ENCODE data around the gene SRBD1.

SRBD1 gene

GRCh38 chr2:45412754-45413379 lies 198.2 kb downstream of the SRBD1 start:
- DNase-seq: no peak

GRCh38 chr2:45409677-45410076 lies 201.4 kb downstream of the SRBD1 start:
- no peak for DNase-seq

- no peak for DNase-seq
Measured at GRCh38 chr2:45406621-45407020, 204.4 kb downstream of the SRBD1 start.

GRCh38 chr2:45404807-45405297 lies 206.2 kb downstream of the SRBD1 start:
- no peak for DNase-seq

GRCh38 chr2:45403036-45403435 lies 208.0 kb downstream of the SRBD1 start:
- no peak for DNase-seq

GRCh38 chr2:45401431-45401922 lies 209.6 kb downstream of the SRBD1 start:
- DNase-seq: no peak

GRCh38 chr2:45399040-45399784 lies 211.9 kb downstream of the SRBD1 start:
- DNase-seq: no peak

GRCh38 chr2:45397292-45397691 lies 213.8 kb downstream of the SRBD1 start:
- no peak for DNase-seq

- no peak for DNase-seq
Measured at GRCh38 chr2:45396671-45397070, 214.4 kb downstream of the SRBD1 start.

- DNase-seq: no peak
Measured at GRCh38 chr2:45394842-45395241, 216.2 kb downstream of the SRBD1 start.

GRCh38 chr2:45394216-45394615 lies 216.9 kb downstream of the SRBD1 start:
- DNase-seq: no peak

GRCh38 chr2:45391866-45392265 lies 219.2 kb downstream of the SRBD1 start:
- DNase-seq: no peak

GRCh38 chr2:45390861-45391260 lies 220.2 kb downstream of the SRBD1 start:
- no peak for DNase-seq

- DNase-seq: no peak
Measured at GRCh38 chr2:45390441-45390840, 220.6 kb downstream of the SRBD1 start.

GRCh38 chr2:45388541-45389100 lies 222.4 kb downstream of the SRBD1 start:
- no peak for DNase-seq

GRCh38 chr2:45382744-45383143 lies 228.3 kb downstream of the SRBD1 start:
- no peak for DNase-seq

- DNase-seq: no peak
Measured at GRCh38 chr2:45380131-45380836, 230.8 kb downstream of the SRBD1 start.

- no peak for DNase-seq
Measured at GRCh38 chr2:45379399-45380087, 231.5 kb downstream of the SRBD1 start.

GRCh38 chr2:45373534-45373933 lies 237.5 kb downstream of the SRBD1 start:
- DNase-seq: no peak

GRCh38 chr2:45370369-45370768 lies 240.7 kb downstream of the SRBD1 start:
- DNase-seq: no peak

- DNase-seq: no peak
Measured at GRCh38 chr2:45368792-45369191, 242.3 kb downstream of the SRBD1 start.

GRCh38 chr2:45361666-45362065 lies 249.4 kb downstream of the SRBD1 start:
- DNase-seq: no peak

- no peak for DNase-seq
Measured at GRCh38 chr2:45354776-45355175, 256.3 kb downstream of the SRBD1 start.
